EH (cell line): Measurements from ENCODE around the gene TMED8.
"Not testable (repeated sequence)": the region's sequence is repeated elsewhere in the genome, so short reads cannot be mapped to it uniquely, and the experiment has no call there.

Source experiments
- DNase-seq: peaks from one replicate; pipeline ENCODE4 v3.0.0-alpha.2; 2015; ENCODE audit warnings: low read depth

TMED8 gene

GRCh38 chr14:77376771-77377501, at the start of gene TMED8, which contains the start of gene SAMD15:
Gene TMED8 (minus strand): TSS chr14:77377094. CDS start chr14:77377053, 41 bp downstream.
Gene SAMD15 (plus strand): TSS chr14:77377379. CDS start chr14:77377419, 40 bp downstream.
- peak; percentile 84 for DNase-seq

- no peak for DNase-seq
These were observed 49.5 kb upstream of the TMED8 start for GRCh38 chr14:77426396-77426795.

- no peak for DNase-seq
These were observed 48.0 kb upstream of the TMED8 start for GRCh38 chr14:77424862-77425261.

- DNase-seq: no peak
These were observed 46.5 kb upstream of the TMED8 start, which contains the start of gene NOXRED1 for GRCh38 chr14:77423423-77423822. Gene NOXRED1 (minus strand): TSS chr14:77423523. CDS start chr14:77422889, 634 bp downstream.

- DNase-seq: peak; percentile 57
These were observed 44.3 kb upstream of the TMED8 start for GRCh38 chr14:77421201-77421600.

- no peak for DNase-seq
These were observed 39.9 kb upstream of the TMED8 start for GRCh38 chr14:77416836-77417235.

- DNase-seq: not testable (repeated sequence)
These were observed 39.2 kb upstream of the TMED8 start for GRCh38 chr14:77416098-77416497.

- not testable (repeated sequence) for DNase-seq
These were observed 38.6 kb upstream of the TMED8 start for GRCh38 chr14:77415403-77416030.

GRCh38 chr14:77409131-77409533, 32.2 kb upstream of the TMED8 start:
- DNase-seq: peak; percentile 6

GRCh38 chr14:77407158-77407557, 30.3 kb upstream of the TMED8 start:
- no peak for DNase-seq

GRCh38 chr14:77406718-77407117, 29.8 kb upstream of the TMED8 start:
- no peak for DNase-seq

GRCh38 chr14:77406086-77406485, 29.2 kb upstream of the TMED8 start:
- no peak for DNase-seq

GRCh38 chr14:77403768-77404167, 26.9 kb upstream of the TMED8 start:
- DNase-seq: no peak

- DNase-seq: no peak
These were observed 23.3 kb upstream of the TMED8 start for GRCh38 chr14:77400216-77400615.

- DNase-seq: no peak
These were observed 13.3 kb upstream of the TMED8 start for GRCh38 chr14:77390188-77390587.

GRCh38 chr14:77378701-77379100, 1.8 kb upstream of the TMED8 start:
- DNase-seq: no peak

- no peak for DNase-seq
These were observed 579 bp upstream of the TMED8 start for GRCh38 chr14:77377502-77377844.

GRCh38 chr14:77375973-77376770, 722 bp downstream of the TMED8 start:
- DNase-seq: peak; percentile 36

- no peak for DNase-seq
These were observed 1.5 kb downstream of the TMED8 start for GRCh38 chr14:77375164-77375950.

- DNase-seq: peak; percentile 23
These were observed 4.5 kb downstream of the TMED8 start for GRCh38 chr14:77372304-77372841.

- no peak for DNase-seq
These were observed 7.6 kb downstream of the TMED8 start for GRCh38 chr14:77369285-77369684.

- no peak for DNase-seq
These were observed 12.7 kb downstream of the TMED8 start for GRCh38 chr14:77364146-77364545.
